Mesothelial cell of epicardium (in vitro differentiated cells): ENCODE results near the gene KRT6B. TPM values are rescaled to one million over a fixed set of nuclear protein-coding genes. Genes with fewer than 3 reads are reported as not detected.

ENCODE experiments used
- DNase-seq, 2 experiments: peaks; one replicate each; pipeline ENCODE4 v3.0.0; 2021; ENCODE audit warnings: low spot score in 2 of 2; ENCODE audit not compliant: unreplicated experiment in 2 of 2
- H3K27ac Mint-ChIP-seq: 2 replicates; pipeline ENCODE4 v1.8.0; 2021; ENCODE audit warnings: mixed read lengths
- H3K27me3 Mint-ChIP-seq: 2 replicates; pipeline ENCODE4 v1.8.0; 2021; ENCODE audit warnings: low read depth, mixed read lengths
- H3K36me3 Mint-ChIP-seq: 2 replicates; pipeline ENCODE4 v1.8.0; 2021; ENCODE audit warnings: mixed read lengths
- H3K4me1 Mint-ChIP-seq: 2 replicates; pipeline ENCODE4 v1.8.0; 2021; ENCODE audit warnings: mixed read lengths
- H3K4me3 Mint-ChIP-seq: 2 replicates; pipeline ENCODE4 v1.8.0; 2021; ENCODE audit warnings: mild to moderate bottlenecking, moderate library complexity, mixed read lengths
- H3K9me3 Mint-ChIP-seq: 2 replicates; pipeline ENCODE4 v1.8.0; 2021; ENCODE audit warnings: mixed read lengths
- total RNA-seq: library from RNA; stranded (reverse); gene quantifications from 3 replicates; pipeline ENCODE4 v1.2.1, GENCODE V29; 2021
- TF ChIP-seq, protein P1 (sequence below): fragments of 200-600 bp; sonication (generic); IDR thresholded peaks from one replicate; pipeline ENCODE4 v1.5.0; 2021; ENCODE audit warnings: antibody characterized with exemption; ENCODE audit not compliant: unreplicated experiment

The KRT6B gene
- total RNA-seq, 1 donor from 2014 or later: not detected

DNA sequence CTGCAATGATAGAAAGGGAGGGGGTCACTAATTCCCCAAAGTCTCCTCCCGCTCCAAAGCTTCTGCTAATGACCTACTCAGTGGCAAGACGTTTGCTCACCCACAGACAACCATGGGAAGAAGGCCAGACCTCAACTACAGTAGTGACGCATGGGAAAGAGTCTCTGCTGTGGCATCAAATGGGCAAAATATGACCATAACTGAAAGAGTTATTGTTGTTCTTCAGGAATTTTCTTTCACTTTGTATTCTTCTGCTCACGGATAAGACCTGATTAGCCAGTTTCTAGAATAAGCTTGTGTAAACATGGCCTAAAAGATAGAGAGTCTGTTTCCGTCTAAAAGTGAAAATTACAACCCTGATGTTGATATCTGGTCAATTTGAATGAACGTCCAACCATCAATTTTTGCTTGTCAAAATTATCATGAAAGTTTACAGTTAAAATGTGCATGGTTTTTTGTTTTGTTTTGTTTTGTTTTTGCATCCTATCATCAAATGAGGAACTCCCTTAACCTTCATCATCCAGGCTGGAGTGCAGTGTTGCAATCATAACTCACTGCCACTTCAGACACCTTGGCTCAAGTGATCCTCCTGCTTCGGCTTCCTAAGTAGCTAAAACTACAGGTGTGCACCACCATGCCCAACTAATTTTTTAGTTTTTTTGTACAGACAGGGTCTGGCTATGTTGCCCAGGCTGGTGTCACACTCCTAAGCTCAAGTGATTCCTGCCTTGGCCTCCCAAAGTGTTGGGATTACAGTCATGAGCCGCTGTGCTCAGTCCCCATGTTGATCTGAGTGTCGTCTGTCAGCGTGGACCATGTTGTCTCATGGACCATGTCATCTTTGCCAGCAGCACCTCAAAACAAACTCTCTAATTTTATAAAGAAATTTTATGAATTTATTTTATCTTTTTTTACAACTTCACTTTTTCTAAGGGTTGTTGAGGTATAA lies 7.0 kb downstream of the KRT6B start:
- Mint-ChIP-seq H3K36me3 (no peaks in the 10 kb centered on the region), H3K9me3 (no peaks in the 10 kb centered on the region), H3K4me3 (no peak overlapping the region), H3K27me3 (peaks cover 24% of the 10 kb centered on the region), H3K27ac (no peak overlapping the region), H3K4me1 (peaks cover 35% of the 10 kb centered on the region)
- TF ChIP-seq, protein P1, sequence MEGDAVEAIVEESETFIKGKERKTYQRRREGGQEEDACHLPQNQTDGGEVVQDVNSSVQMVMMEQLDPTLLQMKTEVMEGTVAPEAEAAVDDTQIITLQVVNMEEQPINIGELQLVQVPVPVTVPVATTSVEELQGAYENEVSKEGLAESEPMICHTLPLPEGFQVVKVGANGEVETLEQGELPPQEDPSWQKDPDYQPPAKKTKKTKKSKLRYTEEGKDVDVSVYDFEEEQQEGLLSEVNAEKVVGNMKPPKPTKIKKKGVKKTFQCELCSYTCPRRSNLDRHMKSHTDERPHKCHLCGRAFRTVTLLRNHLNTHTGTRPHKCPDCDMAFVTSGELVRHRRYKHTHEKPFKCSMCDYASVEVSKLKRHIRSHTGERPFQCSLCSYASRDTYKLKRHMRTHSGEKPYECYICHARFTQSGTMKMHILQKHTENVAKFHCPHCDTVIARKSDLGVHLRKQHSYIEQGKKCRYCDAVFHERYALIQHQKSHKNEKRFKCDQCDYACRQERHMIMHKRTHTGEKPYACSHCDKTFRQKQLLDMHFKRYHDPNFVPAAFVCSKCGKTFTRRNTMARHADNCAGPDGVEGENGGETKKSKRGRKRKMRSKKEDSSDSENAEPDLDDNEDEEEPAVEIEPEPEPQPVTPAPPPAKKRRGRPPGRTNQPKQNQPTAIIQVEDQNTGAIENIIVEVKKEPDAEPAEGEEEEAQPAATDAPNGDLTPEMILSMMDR: no peak
- DNase-seq: no peak

DNA sequence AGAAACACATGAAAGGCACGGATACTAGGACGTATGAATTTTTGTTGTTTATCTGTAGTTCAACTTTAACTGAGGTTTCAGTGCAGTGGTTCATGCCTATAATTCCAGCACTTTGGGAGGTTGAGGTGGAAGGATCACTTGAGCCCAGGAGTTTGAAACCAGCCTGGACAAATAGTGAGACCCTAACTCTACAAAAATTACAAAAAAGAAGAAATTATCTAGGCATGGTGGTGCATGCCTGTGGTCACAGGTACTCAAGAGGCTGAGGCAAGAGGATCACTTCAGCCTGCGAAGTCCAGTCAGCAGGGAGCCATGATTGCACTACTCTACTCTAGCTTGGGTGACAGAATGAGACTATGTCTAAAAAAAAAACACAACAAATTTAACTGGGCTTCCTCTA lies 8.0 kb downstream of the KRT6B start:
- no peak for DNase-seq
- H3K4me3 Mint-ChIP-seq: no peak overlapping the region
- H3K27ac Mint-ChIP-seq: no peak overlapping the region
- TF ChIP-seq, protein P1: no peak
- peaks cover 40% of the 10 kb centered on the region for H3K4me1 Mint-ChIP-seq
- H3K9me3 Mint-ChIP-seq: no peaks in the 10 kb centered on the region
- H3K36me3 Mint-ChIP-seq: no peaks in the 10 kb centered on the region
- peaks cover 14% of the 10 kb centered on the region for H3K27me3 Mint-ChIP-seq

DNA sequence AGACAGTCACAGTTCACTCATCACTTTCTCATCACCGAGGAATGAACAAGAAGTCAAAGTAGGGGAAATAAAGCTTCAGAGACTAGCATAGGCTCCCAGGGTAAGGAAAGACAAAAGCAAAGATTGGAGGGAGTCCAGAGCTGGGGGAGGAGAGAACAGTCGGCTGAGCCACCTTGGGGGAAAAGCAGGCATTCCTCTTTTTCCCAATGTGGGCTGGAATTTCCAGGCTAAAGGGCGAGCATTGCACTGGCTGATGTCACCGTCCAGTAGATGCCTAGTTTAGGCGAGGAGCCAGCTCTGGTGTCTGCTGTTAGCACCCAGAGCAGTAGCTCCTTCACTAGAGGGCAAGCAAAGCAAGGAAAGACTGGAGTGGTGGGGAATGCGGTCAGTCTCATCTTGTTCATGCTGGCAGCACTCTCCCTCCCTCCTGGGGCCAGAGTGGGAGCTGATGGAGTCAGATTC lies 9.3 kb downstream of the KRT6B start:
- DNase-seq: no peak
- peak overlapping the region; percentile 94 for H3K27ac Mint-ChIP-seq
- peaks cover 7% of the 10 kb centered on the region for H3K27me3 Mint-ChIP-seq
- H3K4me1 Mint-ChIP-seq: peaks cover 44% of the 10 kb centered on the region
- no peak overlapping the region for H3K4me3 Mint-ChIP-seq
- no peaks in the 10 kb centered on the region for H3K36me3 Mint-ChIP-seq
- TF ChIP-seq, protein P1: no peak
- no peaks in the 10 kb centered on the region for H3K9me3 Mint-ChIP-seq

DNA sequence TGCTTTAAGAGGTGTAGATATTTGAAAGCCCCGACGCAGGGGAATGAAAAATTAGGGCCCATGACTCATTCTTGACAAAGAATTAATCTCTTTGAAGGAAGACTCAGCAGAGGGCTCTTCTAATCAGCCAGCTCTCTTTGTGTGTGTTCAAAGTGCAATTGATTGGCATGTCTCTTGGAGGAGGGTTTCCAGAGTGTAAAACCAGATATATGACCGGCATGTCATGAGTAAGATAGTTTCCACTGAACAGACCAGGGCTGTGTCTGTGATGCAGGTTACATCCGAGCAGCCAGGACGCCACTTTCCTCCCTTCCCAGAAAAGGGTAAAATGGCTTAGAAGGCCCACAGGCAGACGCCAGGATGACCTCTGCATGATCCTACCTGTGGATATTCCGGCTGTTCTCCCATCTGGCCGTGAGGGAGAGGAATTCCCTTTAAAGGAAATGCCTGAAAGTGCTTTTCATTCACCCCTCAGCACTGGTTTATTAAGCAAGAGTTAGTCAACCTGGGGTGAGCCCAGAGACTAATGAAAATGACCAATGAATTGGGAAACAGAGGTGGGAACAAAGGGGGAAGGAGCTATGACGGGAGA lies 10.5 kb downstream of the KRT6B start:
- Mint-ChIP-seq H3K4me3 (no peak overlapping the region), H3K36me3 (no peaks in the 10 kb centered on the region), H3K27ac (peak overlapping the region; percentile 94), H3K9me3 (no peaks in the 10 kb centered on the region), H3K27me3 (peaks cover 2% of the 10 kb centered on the region), H3K4me1 (peaks cover 55% of the 10 kb centered on the region)
- TF ChIP-seq, protein P1: no peak
- no peak for DNase-seq

DNA sequence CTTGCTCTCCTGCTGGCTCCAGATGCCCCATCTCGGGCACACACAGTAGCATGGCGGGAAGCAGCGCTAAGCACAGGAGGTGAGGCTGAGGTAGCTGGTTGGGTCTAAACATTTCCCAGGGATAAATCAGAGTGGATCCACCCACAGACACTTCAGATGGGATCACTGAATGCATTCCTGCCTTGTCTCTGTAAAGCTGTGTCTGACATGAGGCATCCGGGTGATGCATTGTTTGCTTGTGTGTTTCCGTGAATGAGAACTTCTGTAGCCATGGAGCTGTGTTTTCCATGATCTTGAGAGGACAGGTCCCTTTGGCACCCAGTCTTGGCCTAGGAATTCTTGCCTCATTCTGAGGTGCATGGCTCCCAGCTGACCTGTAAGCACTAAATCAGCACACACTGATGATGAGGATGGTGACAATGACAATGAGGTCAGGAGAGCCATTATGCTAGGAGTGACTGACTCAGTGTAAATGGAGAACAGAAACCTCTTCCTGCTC lies 11.1 kb downstream of the KRT6B start:
- TF ChIP-seq, protein P1: no peak
- Mint-ChIP-seq H3K9me3 (no peaks in the 10 kb centered on the region), H3K36me3 (no peaks in the 10 kb centered on the region), H3K27ac (peak overlapping the region; percentile 94), H3K4me1 (peaks cover 60% of the 10 kb centered on the region), H3K27me3 (no peaks in the 10 kb centered on the region), H3K4me3 (no peak overlapping the region)
- DNase-seq: no peak
